Measurements from ENCODE around the gene NAA30.
"Not testable (repeated sequence)": the region's sequence is repeated elsewhere in the genome, so short reads cannot be mapped to it uniquely, and the experiment has no call there.

GRCh38 chr14:57370187-57370586 is 20.2 kb upstream of the NAA30 start:
- TF ChIP-seq POLR2AphosphoS5 (IDR thresholded peaks at IDR 0.05); CTCF (IDR thresholded peaks at IDR 0.05); POLR2A (IDR thresholded peaks at IDR 0.05; ENCODE audit: low read depth); EP300 (IDR thresholded peaks at IDR 0.05): not testable (repeated sequence)

Measured in esophagus muscularis mucosa (tissue), 4 donors.